Memory B cell (primary cell): ENCODE results near the gene CCR5AS.

Experiments used
- ATAC-seq: fragments of 150-1000 bp; cut with Tn5 transposase; 2 replicates; pipeline ENCODE4 v1.10.0; 2021; ENCODE audit warnings: low read depth, mild to moderate bottlenecking, moderate library complexity
- DNase-seq, 2 donors: peaks; one replicate each; pipeline ENCODE4 v3.0.0; 2022; ENCODE audit warnings: low spot score in 2 of 2
- H3K27ac Mint-ChIP-seq: one replicate; pipeline ENCODE4 v1.8.0; 2022; ENCODE audit warnings: mild to moderate bottlenecking, moderate library complexity, mixed read lengths
- H3K27me3 Mint-ChIP-seq: one replicate; pipeline ENCODE4 v1.8.0; 2022; ENCODE audit warnings: mixed read lengths
- H3K36me3 Mint-ChIP-seq: one replicate; pipeline ENCODE4 v1.8.0; 2022; ENCODE audit warnings: mild to moderate bottlenecking, mixed read lengths
- H3K4me1 Mint-ChIP-seq: one replicate; pipeline ENCODE4 v1.8.0; 2022; ENCODE audit warnings: mixed read lengths
- H3K4me3 Mint-ChIP-seq: one replicate; pipeline ENCODE4 v1.8.0; 2022; ENCODE audit warnings: mild to moderate bottlenecking, moderate library complexity, mixed read lengths
- H3K9me3 Mint-ChIP-seq: one replicate; pipeline ENCODE4 v1.8.0; 2022; ENCODE audit warnings: mixed read lengths

Gene CCR5AS

DNA sequence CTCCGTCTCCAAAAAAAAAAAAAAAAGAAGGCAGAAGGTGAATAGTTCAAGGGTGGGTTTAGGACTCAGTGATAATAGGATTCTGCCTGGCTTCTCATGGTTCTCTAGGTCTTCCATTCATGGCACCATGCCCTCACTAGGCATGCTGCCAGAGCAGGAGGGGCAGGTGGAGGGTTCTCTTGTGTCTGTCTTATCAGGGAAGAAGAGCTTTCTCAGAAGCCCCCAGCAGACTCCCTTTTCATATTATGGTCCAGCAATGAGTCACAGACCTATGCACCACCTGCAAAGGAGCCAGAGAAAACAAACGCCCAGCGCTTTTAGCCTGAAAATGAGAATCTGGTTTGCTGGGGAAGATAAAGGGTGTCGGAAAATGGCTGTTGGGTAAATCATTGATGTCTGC is 50.0 kb downstream of the CCR5AS start:
- peaks cover 2% of the 10 kb centered on the region for H3K27me3 Mint-ChIP-seq
- DNase-seq: no peak
- H3K9me3 Mint-ChIP-seq: no peaks in the 10 kb centered on the region
- peaks cover 4% of the 10 kb centered on the region for H3K36me3 Mint-ChIP-seq
- H3K4me1 Mint-ChIP-seq: peaks cover 57% of the 10 kb centered on the region
- no peak overlapping the region for H3K27ac Mint-ChIP-seq
- no peak for ATAC-seq
- H3K4me3 Mint-ChIP-seq: no peak overlapping the region

DNA sequence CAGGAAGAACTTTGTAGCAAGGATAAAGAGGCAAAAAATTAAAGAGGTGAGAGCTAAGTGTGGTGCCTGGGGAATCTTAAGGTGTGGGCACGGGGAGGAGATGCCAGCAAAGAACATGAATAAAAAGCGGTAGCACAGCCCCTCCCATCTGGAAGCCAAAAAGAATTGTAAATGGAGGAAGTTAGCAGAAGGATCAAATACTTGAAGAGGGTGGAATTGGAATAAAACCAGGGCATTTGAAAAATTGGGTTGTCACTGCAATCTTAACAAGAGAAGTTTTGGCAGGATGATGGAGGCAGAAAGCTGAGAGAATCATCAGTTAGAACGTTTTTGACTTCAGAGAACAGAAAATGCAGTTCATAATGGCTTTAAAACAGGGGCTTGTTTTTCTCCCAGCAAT is 50.6 kb downstream of the CCR5AS start:
- peaks cover 57% of the 10 kb centered on the region for H3K4me1 Mint-ChIP-seq
- H3K27ac Mint-ChIP-seq: no peak overlapping the region
- peak overlapping the region; percentile 27 for H3K4me3 Mint-ChIP-seq

DNA sequence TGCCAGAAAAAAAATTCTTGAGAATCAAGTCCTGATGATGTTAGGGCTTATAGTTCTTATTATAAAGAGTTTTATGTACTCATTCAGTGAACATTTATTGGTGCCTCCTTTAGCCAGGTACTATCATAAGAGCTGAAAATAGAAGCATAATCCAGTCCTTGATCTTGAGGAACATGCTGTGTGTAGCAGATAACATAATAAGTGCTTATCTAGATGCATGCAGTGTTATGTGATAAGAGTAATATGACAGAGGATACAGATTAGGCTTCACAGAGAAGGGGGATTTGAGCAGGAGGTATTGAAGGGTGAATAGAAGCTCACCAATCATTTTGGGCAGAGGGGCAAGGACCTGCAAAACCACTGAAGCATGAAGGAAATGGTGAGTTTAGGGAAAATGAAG is 51.9 kb downstream of the CCR5AS start:
- Mint-ChIP-seq H3K9me3 (no peaks in the 10 kb centered on the region), H3K36me3 (peaks cover 4% of the 10 kb centered on the region), H3K4me3 (peak overlapping the region; percentile 88), H3K4me1 (peaks cover 52% of the 10 kb centered on the region), H3K27me3 (peaks cover 2% of the 10 kb centered on the region), H3K27ac (no peak overlapping the region)
- DNase-seq: no peak
- ATAC-seq: no peak

More for the DNA sequence above, 50.6 kb downstream of the CCR5AS start:
- Mint-ChIP-seq H3K9me3 (no peaks in the 10 kb centered on the region), H3K27me3 (peaks cover 2% of the 10 kb centered on the region), H3K36me3 (peaks cover 4% of the 10 kb centered on the region)
- DNase-seq (no peak), ATAC-seq (no peak)

DNA sequence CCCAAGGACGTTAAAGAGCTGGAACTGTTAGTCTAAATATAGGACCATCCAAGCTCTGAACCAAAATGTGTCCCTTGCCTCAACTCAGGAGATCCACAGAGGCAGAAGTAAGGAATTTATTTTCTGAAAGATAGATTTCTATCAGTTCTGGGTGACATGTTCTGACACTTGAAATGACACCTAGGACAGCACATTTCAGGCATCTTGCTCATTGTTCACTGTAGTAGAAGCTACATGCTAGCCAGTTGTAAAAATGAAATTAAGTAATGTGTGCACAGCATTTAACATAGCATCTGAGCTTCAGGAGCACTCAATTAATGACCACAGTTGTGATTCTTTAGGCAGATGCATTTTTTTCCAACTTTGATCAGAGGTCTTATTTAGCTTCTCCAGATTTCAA is 52.4 kb downstream of the CCR5AS start:
- Mint-ChIP-seq H3K27ac (no peak overlapping the region), H3K27me3 (peaks cover 2% of the 10 kb centered on the region), H3K4me1 (peaks cover 53% of the 10 kb centered on the region), H3K4me3 (peak overlapping the region; percentile 88), H3K9me3 (no peaks in the 10 kb centered on the region), H3K36me3 (peaks cover 4% of the 10 kb centered on the region)
- DNase-seq (no peak), ATAC-seq (no peak)

DNA sequence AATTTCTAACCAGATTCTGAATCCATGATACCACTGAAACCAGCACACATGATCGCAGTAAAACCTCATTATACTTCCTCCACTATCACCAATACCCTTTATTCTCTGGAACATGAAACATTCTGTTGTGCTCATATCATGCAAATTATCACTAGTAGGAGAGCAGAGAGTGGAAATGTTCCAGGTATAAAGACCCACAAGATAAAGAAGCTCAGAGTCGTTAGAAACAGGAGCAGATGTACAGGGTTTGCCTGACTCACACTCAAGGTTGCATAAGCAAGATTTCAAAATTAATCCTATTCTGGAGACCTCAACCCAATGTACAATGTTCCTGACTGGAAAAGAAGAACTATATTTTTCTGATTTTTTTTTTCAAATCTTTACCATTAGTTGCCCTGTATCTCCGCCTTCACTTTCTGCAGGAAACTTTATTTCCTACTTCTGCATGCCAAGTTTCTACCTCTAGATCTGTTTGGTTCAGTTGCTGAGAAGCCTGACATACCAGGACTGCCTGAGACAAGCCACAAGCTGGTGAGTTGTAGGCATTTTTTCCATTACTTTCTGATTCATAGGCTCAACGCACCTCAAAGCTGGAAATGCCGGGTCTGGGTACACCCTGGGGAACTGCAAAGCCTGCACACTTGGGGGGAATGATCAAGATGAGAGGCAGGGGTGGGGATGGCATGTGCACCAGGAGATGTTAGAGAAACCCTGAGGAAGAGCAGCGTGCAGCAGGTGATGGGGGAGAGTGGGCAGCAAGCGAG is 53.0 kb downstream of the CCR5AS start, which contains the start of gene CCR2:
Gene CCR2, plus strand, starts transcription at position 465 of the 764 bp plus-strand sequence. CDS start 3,417 bp downstream, outside the sequence.
- Mint-ChIP-seq H3K4me3 (peak within 1 kb of the TSS; percentile 88), H3K27me3 (peaks cover 2% of the 10 kb centered on the region), H3K9me3 (peaks cover under 1% of the 10 kb centered on the region), H3K4me1 (peaks cover 54% of the 10 kb centered on the region), H3K36me3 (peaks cover 4% of the 10 kb centered on the region), H3K27ac (peak within 1 kb of the TSS; percentile 26)
- ATAC-seq (peak; percentile 43), DNase-seq (no peak)

DNA sequence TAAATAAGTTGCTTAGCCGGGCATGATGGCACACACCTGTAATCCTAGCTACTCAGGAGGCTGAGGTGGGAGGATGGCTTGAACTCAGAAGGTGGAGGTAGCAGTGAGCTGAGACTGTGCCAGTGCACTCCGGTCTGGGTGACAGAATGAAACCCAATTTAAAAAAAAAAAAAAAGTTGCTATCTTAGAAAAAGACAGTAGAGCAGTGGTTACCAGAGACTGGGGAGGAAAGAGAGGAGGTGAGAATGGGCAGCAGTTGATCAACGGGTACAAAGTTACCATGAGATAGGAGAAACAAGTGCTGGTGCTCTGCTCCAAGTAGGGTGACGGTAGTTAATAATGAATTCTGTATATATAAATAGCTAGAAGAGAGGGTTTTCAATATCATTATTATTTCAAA is 53.8 kb downstream of the CCR5AS start:
- Mint-ChIP-seq H3K27ac (no peak overlapping the region), H3K4me3 (peak overlapping the region; percentile 6), H3K9me3 (peaks cover 4% of the 10 kb centered on the region), H3K27me3 (peaks cover 2% of the 10 kb centered on the region), H3K4me1 (peaks cover 54% of the 10 kb centered on the region), H3K36me3 (peaks cover 4% of the 10 kb centered on the region)
- no peak for DNase-seq
- ATAC-seq: no peak

DNA sequence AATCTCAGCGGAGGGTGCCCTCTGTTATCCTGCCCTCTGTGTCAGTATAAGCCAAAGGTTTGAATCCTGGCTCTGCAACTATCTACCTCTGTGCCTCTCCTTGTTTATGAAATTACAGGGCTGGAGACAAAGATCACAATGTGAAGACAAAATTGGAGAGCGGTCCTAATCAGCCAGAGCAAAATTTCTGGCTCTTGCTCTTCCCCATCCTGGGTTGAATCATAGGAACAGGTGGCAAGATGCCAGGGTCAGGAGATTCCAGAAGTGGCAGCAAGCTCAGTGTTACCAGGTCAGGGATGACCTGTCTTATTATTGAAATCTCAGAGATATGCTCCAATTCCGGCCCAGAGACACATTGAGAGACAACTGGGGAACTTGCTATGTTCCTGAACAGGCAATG is 55.2 kb downstream of the CCR5AS start:
- Mint-ChIP-seq H3K27ac (no peak overlapping the region), H3K27me3 (peaks cover 2% of the 10 kb centered on the region), H3K9me3 (peaks cover 4% of the 10 kb centered on the region), H3K36me3 (peaks cover 2% of the 10 kb centered on the region), H3K4me3 (no peak overlapping the region), H3K4me1 (peaks cover 53% of the 10 kb centered on the region)
- DNase-seq: no peak
- no peak for ATAC-seq

DNA sequence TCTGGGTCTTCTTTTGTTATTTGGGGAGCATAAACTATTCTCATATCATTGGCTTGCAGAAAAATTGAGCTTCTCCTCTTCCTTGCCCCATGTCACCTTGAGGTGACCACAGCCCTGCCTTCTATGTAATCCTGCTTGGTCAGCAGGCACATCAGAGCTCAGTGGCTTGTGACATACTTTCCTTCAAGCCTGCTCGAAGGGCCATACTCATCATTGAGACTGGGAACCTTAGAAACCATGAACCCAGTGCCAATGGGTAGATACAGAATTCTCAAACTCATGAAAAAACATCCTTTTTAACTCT is 56.7 kb downstream of the CCR5AS start:
- Mint-ChIP-seq H3K36me3 (peaks cover 2% of the 10 kb centered on the region), H3K27me3 (peaks cover 2% of the 10 kb centered on the region), H3K9me3 (peaks cover 5% of the 10 kb centered on the region), H3K4me3 (peak overlapping the region; percentile 60), H3K4me1 (peaks cover 46% of the 10 kb centered on the region), H3K27ac (peak overlapping the region; percentile 76)
- ATAC-seq (no peak), DNase-seq (no peak)

DNA sequence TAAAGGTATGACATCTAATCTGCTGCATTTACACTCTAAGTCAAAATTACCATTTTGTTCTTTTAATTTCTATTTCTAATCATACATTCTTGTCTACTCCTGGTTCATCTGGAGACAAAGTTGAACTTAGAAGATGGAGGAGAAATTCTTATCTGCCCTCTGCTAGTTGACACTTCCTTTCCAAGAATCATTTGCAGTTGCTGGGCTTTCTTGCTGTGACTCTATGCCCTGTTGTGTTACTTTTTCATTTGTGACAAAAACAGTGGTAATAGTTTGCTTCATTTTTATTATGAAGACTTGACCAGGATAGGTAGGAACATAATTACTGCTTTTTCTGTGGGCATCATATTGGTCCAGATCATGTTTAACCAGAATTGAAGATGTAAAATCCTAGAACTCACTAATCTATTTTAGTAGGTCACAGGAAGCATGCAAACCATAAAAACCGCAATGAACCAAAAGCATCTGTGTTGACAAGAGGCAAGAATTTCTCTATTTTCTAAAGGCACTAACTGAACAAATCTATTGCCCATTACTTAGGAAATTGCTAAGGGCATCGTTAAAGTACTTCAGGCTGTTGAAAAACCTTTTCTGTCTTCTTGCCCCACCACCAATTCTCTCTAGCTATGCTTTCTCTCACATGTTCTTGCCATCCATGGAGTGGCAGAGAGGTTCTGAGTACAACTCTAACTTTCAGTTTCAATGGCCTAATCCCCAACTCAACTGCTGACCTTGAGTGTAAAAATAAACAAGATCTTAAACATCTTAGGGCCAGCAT is 57.2 kb downstream of the CCR5AS start:
- Mint-ChIP-seq H3K27me3 (no peaks in the 10 kb centered on the region), H3K4me3 (peak overlapping the region; percentile 60), H3K4me1 (peaks cover 42% of the 10 kb centered on the region), H3K9me3 (peaks cover 5% of the 10 kb centered on the region), H3K27ac (peak overlapping the region; percentile 76), H3K36me3 (no peaks in the 10 kb centered on the region)
- ATAC-seq (peak; percentile 65), DNase-seq (no peak)

DNA sequence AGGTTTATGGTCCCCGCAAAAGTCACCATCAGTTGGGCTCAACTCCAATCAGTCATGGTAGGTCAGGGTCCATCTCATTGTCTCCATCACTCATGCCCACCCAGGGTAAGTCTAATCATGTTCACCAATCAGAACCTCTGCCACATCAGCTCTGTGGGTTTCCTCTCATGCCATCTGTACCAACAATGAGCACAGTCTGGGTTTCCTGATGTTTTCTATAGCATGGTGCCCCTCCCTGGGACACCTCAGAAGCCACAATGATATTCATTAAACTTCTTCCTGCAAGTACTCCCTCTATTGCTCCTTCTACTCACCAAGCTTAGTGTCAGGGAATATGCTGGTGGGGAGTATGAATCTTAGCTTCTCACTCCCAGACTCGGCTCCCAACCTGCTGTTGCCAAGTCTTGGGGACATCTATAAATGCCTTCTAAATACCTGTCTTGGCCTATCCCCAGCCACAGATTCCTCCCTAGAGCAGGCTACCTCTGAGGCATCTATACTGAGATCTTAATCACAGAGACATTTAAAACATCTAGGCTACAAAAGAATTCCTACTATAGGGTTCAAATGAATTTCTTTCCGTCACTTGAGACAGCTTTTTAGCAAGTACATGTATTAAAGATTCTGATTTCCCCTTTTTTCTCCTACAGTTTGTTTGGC is 57.9 kb downstream of the CCR5AS start:
- Mint-ChIP-seq H3K27ac (peak overlapping the region; percentile 76), H3K9me3 (peaks cover 5% of the 10 kb centered on the region), H3K27me3 (no peaks in the 10 kb centered on the region), H3K4me1 (peaks cover 38% of the 10 kb centered on the region), H3K4me3 (peak overlapping the region; percentile 60), H3K36me3 (no peaks in the 10 kb centered on the region)
- ATAC-seq (peak; percentile 23), DNase-seq (no peak)

DNA sequence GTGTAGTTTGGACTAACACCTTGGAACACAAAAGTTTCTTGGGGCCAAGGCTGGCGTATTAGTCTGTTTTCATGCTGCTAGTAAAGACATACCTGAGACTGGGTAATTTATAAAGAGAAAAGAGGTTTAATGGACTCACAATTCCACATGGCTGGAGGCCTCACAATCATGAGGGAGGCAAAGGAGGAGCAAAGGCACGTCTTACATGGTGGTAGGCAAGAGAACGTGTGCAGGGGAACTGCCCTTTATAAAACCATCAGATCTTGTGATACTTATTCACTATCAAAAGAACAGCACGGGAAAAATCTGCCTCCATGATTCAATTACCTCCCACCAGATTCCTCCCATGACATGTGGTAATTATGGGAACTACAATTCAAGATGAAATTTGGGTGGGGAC is 62.4 kb downstream of the CCR5AS start:
- H3K4me1 Mint-ChIP-seq: peaks cover 11% of the 10 kb centered on the region
- peaks cover 11% of the 10 kb centered on the region for H3K9me3 Mint-ChIP-seq
- no peaks in the 10 kb centered on the region for H3K27me3 Mint-ChIP-seq
- DNase-seq: no peak
- H3K27ac Mint-ChIP-seq: no peak overlapping the region
- ATAC-seq: no peak
- no peak overlapping the region for H3K4me3 Mint-ChIP-seq
- no peaks in the 10 kb centered on the region for H3K36me3 Mint-ChIP-seq

DNA sequence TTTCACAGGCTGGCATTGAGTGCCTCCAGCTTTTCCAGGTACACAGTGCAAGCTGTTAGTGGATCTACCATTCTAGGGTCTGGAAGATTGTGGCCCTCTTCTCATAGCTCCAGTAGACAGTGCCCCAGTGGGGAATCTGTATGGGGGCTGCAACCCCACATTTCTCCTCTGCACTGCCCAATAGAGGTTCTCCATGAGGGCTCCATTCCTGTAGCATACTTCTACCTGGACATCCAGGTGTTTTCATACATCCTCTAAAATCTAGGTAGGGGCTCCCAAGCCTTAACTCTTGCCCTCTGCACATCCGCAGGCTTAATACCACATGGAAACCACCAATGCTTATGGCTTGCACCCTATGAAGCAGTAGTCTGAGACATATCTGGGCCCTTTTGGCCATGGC is 68.0 kb downstream of the CCR5AS start:
- H3K27ac Mint-ChIP-seq: no peak overlapping the region
- H3K4me1 Mint-ChIP-seq: no peaks in the 10 kb centered on the region
- H3K4me3 Mint-ChIP-seq: no peak overlapping the region
- peaks cover 5% of the 10 kb centered on the region for H3K36me3 Mint-ChIP-seq
- H3K27me3 Mint-ChIP-seq: no peaks in the 10 kb centered on the region
- peaks cover 10% of the 10 kb centered on the region for H3K9me3 Mint-ChIP-seq
- ATAC-seq (no peak), DNase-seq (peak in 1 of 2 donors; percentile 5)

DNA sequence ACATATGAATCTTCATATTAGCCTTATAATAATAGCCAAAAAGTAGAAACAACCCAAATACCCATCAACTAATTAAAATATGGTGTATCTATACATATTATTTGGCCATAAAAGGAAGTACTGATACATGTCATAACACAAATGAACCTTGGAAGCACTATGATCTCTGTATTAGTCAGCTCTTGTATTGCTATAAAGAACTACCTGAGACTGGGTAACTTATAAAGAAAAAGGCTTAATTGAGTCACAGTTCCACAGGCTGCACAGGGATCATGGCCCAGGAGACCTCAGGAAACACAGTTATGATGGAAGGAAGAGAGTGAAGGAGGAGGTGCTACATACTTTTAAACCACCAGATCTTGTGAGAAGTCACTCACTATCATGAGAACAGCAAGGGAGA is 69.0 kb downstream of the CCR5AS start:
- Mint-ChIP-seq H3K36me3 (peaks cover 5% of the 10 kb centered on the region), H3K4me3 (no peak overlapping the region), H3K9me3 (peaks cover 9% of the 10 kb centered on the region), H3K4me1 (no peaks in the 10 kb centered on the region), H3K27ac (no peak overlapping the region), H3K27me3 (no peaks in the 10 kb centered on the region)
- no peak for DNase-seq
- no peak for ATAC-seq

DNA sequence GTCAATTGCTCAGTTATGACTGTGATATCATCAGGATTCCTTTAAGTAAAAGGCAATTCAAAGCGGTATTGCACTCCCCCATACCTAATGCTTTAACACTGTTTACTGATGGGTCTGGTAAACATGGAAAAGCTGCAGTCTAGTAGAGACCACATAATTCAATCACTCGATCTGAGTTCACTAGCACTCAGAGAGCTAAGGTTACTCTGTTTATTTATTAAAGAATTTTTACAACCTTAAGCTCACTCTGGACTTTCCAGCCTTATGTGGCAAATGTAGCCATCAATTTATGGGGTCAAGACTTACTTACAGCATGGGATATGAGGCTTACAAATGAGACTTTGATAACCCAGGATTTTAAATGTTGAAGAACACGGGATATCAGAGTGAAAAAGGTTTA is 71.3 kb downstream of the CCR5AS start:
- ATAC-seq (no peak), DNase-seq (no peak)
- H3K9me3 Mint-ChIP-seq: peaks cover 9% of the 10 kb centered on the region
- H3K4me3 Mint-ChIP-seq: no peak overlapping the region
- H3K36me3 Mint-ChIP-seq: peaks cover 5% of the 10 kb centered on the region
- peaks cover 6% of the 10 kb centered on the region for H3K4me1 Mint-ChIP-seq
- H3K27me3 Mint-ChIP-seq: no peaks in the 10 kb centered on the region
- no peak overlapping the region for H3K27ac Mint-ChIP-seq
